ENCODE data around the gene STARD8.
"Not testable (repeated sequence)": the region's sequence is repeated elsewhere in the genome, so short reads cannot be mapped to it uniquely, and the experiment has no call there.

The STARD8 gene, protein sequence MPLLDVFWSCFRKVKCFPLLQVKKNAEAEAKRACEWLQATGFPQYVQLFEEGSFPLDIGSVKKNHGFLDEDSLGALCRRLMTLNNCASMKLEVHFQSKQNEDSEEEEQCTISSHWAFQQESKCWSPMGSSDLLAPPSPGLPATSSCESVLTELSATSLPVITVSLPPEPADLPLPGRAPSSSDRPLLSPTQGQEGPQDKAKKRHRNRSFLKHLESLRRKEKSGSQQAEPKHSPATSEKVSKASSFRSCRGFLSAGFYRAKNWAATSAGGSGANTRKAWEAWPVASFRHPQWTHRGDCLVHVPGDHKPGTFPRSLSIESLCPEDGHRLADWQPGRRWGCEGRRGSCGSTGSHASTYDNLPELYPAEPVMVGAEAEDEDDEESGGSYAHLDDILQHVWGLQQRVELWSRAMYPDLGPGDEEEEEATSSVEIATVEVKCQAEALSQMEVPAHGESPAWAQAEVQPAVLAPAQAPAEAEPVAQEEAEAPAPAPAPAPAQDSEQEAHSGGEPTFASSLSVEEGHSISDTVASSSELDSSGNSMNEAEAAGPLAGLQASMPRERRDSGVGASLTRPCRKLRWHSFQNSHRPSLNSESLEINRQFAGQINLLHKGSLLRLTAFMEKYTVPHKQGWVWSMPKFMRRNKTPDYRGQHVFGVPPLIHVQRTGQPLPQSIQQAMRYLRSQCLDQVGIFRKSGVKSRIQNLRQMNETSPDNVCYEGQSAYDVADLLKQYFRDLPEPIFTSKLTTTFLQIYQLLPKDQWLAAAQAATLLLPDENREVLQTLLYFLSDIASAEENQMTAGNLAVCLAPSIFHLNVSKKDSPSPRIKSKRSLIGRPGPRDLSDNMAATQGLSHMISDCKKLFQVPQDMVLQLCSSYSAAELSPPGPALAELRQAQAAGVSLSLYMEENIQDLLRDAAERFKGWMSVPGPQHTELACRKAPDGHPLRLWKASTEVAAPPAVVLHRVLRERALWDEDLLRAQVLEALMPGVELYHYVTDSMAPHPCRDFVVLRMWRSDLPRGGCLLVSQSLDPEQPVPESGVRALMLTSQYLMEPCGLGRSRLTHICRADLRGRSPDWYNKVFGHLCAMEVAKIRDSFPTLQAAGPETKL

DNA sequence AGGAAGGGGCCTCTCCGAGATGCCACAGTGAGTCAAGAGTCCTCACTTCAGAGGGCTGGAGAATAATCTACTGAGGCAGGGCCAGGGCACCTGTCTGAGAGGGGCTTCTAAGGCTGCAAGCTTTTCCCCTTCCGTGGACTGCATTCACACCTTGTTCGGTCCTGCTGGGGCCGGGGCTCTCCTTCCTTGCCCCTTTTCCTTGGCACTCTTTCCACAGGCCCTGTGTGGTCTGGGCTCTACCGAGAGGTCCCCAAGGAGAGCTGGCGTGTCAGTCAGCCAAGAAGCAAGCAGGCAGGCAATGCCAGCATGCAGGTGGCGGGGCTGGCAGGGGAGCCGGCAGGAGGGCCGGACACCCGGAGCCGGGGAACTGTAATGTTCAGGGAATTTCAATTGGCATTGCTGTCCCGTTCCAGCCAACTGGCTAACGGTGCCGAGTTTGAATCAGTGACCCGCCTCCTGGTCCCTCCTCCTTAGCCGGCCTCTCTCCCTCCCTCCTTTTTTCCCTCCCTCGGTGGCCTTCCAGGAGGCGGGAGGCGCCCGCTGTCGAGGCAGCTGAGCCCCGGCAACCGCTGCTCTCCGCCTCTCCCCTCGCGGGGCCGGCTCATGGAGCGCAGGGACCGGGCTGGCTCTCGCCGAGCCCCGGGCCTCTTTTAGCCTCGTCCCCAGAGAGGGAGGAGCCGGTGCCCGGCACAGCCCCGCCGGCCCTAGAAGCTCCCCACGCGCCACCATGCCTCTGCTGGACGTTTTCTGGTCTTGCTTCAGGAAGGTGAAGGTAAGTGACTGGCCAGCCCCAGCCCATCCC lies at the start of gene STARD8:
Gene STARD8, plus strand, starts transcription at position 511 of the 802 bp plus-strand sequence. Its CDS starts 217 bp downstream, at position 728.
- 0 out of 2 replicates have a peak within 1 kb of the TSS, but pooled peaks have one; percentile 11 for H3K27ac ChIP-seq
- TF ChIP-seq ZFX (IDR thresholded peaks at IDR 0.05): no peak
- TF ChIP-seq, protein P1, sequence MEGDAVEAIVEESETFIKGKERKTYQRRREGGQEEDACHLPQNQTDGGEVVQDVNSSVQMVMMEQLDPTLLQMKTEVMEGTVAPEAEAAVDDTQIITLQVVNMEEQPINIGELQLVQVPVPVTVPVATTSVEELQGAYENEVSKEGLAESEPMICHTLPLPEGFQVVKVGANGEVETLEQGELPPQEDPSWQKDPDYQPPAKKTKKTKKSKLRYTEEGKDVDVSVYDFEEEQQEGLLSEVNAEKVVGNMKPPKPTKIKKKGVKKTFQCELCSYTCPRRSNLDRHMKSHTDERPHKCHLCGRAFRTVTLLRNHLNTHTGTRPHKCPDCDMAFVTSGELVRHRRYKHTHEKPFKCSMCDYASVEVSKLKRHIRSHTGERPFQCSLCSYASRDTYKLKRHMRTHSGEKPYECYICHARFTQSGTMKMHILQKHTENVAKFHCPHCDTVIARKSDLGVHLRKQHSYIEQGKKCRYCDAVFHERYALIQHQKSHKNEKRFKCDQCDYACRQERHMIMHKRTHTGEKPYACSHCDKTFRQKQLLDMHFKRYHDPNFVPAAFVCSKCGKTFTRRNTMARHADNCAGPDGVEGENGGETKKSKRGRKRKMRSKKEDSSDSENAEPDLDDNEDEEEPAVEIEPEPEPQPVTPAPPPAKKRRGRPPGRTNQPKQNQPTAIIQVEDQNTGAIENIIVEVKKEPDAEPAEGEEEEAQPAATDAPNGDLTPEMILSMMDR (conservative IDR thresholded peaks at IDR 0.05): no peak; the same call in 1 of the 2 replicates

DNA sequence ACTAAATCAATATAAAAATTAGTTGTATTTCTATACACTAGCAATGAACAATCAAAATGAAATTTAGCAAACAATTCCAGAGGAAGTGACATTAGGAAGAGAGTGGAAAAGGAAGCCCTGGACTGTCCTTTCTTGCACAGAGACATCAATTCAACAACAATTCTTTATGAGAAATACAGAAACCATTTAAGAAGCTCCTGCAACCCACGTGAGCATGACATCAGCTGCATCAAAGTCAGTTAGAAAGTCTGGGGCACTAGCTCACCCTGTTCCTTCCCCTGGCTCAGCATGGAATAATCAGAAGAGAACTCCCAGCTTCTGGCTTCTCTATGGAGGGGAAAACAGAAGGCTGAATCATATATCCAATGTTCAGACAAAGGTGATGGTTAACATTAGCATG lies 48.6 kb upstream of the STARD8 start:
- no peak for TF ChIP-seq ZFX (IDR thresholded peaks at IDR 0.05)
- TF ChIP-seq, protein P1 (conservative IDR thresholded peaks at IDR 0.05): no peak
- no peak overlapping the region for H3K27ac ChIP-seq

DNA sequence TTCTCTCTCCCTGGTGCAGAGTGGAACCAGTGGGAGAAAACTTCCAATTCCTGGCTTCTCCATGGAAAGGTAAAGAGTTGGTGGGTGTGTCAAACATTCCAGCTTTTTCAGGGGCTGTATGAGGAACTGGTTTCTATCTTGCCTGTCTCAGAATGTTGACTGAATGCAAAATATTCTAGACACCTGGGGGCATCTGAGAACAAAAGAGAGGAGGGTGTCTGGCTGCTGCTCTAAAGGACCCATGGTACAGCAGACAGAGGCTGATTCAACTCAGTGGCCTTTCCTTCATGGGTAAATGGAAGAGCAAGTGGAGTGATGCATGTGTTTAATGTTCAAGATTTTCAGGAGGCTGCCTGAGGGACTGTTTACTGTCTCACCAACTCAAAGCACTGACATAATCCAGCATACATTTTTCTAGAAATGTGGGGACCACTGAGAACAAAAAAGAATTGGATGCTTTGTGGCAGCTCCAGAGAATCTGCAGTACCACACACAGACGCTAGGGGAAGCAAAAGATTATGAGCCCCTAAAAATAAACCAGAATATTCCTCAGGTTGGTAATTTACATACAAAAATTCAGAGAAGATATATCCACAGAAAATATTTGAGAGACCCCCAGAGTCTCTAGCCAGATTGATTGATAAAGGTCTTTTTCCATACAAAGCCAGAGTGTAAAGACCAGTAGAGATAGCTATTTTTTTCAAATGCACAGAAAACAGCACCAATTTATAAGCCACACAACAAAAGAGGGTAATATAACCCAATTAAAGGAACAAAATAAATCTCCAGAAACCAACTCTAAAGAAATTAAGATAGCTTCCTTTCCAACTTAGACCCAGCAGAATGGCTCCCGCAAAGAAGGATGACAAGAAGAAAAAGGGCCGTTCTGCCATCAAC lies 48.0 kb upstream of the STARD8 start:
- H3K27ac ChIP-seq: no peak overlapping the region
- no peak for TF ChIP-seq ZFX (IDR thresholded peaks at IDR 0.05)
- TF ChIP-seq, protein P1 (conservative IDR thresholded peaks at IDR 0.05): peak; percentile 76

DNA sequence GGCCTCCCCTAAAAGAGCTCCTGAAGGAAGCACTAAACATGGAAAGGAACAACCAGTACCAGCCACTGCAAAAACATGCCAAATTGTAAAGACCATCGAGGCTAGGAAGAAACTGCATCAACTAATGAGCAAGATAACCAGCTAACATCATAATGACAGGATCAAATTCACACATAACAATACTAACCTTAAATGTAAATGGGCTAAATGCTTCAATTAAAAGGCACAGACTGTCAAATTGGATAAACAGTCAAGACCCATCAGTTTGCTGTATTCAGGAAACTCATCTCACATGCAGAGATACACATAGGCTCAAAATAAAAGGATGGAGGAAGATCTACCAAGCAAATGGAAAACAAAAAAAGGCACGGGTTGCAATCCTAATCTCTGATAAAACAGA lies 43.2 kb upstream of the STARD8 start:
- H3K27ac ChIP-seq: not testable (repeated sequence)

DNA sequence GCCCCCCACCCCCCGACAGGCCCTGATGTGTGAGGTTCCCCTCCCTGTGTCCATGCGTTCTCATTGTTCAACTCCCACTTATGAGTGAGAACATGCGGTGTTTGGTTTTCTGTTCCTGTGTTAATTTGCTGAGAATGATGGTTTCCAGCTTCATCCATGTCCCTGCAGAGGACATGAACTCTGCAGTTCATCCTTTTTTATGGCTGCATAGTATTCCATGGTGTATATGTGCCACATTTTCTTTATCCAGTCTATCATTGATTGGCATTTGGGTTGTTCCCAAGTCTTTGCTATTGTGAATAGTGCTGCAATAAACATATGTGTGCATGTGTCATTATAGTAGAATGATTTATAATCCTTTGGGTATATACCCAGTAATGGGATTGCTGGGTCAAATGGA lies 32.7 kb upstream of the STARD8 start:
- H3K27ac ChIP-seq: not testable (repeated sequence)

DNA sequence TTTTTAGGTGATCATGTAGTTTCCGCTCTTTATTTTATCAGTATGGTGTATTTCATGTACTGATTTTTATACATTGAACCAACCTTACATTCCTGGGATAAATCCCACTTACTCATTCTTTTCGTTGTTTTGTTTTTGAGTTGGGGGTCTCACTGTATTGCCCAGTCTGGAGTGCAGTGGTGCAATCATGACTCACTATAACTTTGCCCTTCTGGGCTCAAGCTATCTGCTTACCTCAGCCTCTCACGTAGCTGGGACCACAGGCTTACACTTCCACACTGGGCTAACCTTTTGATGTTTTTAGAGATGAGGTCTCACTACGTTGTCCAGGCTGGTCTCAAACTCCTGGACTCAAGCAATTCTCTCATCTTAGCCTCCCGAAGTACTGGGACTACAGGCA lies 19.5 kb upstream of the STARD8 start:
- no peak overlapping the region for H3K27ac ChIP-seq
- TF ChIP-seq ZFX (IDR thresholded peaks at IDR 0.05): no peak

DNA sequence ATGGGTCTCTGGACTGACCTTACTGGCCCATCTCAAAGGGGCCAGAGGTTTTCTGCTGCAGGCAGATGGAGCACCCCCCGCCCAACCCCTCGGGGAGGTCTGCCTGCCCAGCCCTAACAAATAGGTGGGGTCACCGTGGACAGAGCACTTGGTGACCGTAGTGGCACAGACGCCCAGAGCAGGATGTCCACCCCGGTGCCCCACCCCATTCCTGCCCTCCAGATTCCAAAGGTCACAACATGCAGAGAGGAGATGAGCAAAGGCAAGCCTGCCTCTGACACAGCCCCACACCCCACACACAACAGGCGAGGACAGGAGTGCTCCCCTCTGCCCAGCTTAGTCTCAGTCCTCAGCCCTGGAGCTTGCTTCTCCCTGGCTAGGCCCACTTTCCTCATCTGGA lies 17.5 kb upstream of the STARD8 start:
- H3K27ac ChIP-seq: not testable (repeated sequence)

DNA sequence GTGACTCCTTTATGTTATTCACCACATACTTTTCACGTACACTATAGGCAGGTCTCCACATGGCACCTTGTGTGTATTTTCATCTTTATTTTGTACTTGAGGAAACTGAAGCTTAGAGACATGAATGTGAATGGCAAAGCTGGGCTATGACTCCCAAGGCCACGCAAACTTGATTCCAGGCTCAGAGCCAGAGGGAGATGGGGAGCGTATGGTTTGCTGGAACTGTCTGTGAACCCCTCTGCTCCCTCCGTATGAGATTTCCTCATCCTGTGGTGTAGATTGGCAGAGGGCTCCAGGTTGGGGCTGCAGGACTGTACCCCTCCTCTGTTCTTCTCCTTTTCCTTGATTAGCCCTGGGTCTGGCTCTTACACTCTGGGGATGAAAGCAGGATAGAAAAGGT lies 16.1 kb upstream of the STARD8 start:
- H3K27ac ChIP-seq: no peak overlapping the region
- TF ChIP-seq ZFX (IDR thresholded peaks at IDR 0.05): no peak
- TF ChIP-seq, protein P1 (conservative IDR thresholded peaks at IDR 0.05): no peak
